Tibial artery (tissue), 4 donors: ENCODE results near the gene NOB1.
"Not testable (repeated sequence)": the region's sequence is repeated elsewhere in the genome, so short reads cannot be mapped to it uniquely, and the experiment has no call there.

Source experiments
- DNase-seq, 2 donors: peaks; one replicate each; pipeline ENCODE4 v3.0.0-alpha.2; 2019
- H3K27ac ChIP-seq, 2 donors: fragments of 200-600 bp; sonication (generic) in 1 of 2; 1 replicate in 1 of 2; 2 replicates in 1 of 2; pipeline ENCODE4 v1.5.1; 2018 to 2019; ENCODE audit warnings: mild to moderate bottlenecking in 1 of 2
- H3K27me3 ChIP-seq, 2 donors: fragments of 200-600 bp; sonication (generic) in 1 of 2; one replicate each; pipeline versions ENCODE4 v1.5.1 to v1.6.0; 2016 to 2019
- H3K36me3 ChIP-seq, 3 donors: fragments of 200-600 bp; sonication (generic) in 2 of 3; one replicate each; pipeline ENCODE4 v1.5.1; 2016 to 2019; ENCODE audit warnings: mild to moderate bottlenecking in 2 of 3
- H3K4me1 ChIP-seq, 4 donors: fragments of 200-600 bp; sonication (generic) in 2 of 4; 1 replicate in 3 of 4; 2 replicates in 1 of 4; pipeline ENCODE4 v1.5.1; 2016 to 2019
- H3K4me3 ChIP-seq, 2 donors: fragments of 200-600 bp; sonication (generic) in 1 of 2; 1 replicate in 1 of 2; 2 replicates in 1 of 2; pipeline ENCODE4 v1.5.1; 2018 to 2019; ENCODE audit warnings: mild to moderate bottlenecking in 2 of 2
- H3K9me3 ChIP-seq, 3 donors: fragments of 200-600 bp; sonication (generic) in 1 of 3; one replicate each; pipeline ENCODE4 v1.5.1; 2016 to 2019
- CTCF ChIP-seq, 2 experiments: fragments of 200-600 bp in 1 of 2; fragments of 450-650 bp in 1 of 2; IDR thresholded peaks; one replicate each; pipeline ENCODE4 v1.5.1; 2017 to 2019; ENCODE audit warnings: antibody characterized with exemption in 2 of 2, mild to moderate bottlenecking in 1 of 2, moderate library complexity in 1 of 2
- intact Hi-C: fragments of 100-400 bp; cut with DNase I; formaldehyde crosslinking; loops from one replicate; pipeline ENCODE4 v1.15.0; 2023; ENCODE audit warnings: low total_unique reads

Gene NOB1

GRCh38 chr16:69745232-69745612, 9.5 kb downstream of the NOB1 start:
- Histone ChIP-seq H3K27me3 (no peaks in the 10 kb centered on the region), H3K9me3 (no peaks in the 10 kb centered on the region), H3K4me1 (no peaks in the 10 kb centered on the region), H3K36me3 (peaks cover 69 to 100% (median 87%) of the 10 kb centered on the region in 3 donors), H3K27ac (no peak overlapping the region), H3K4me3 (no peak overlapping the region)
- no peak for DNase-seq
- TF ChIP-seq CTCF (IDR thresholded peaks at IDR 0.05): no peak
- intact Hi-C loops: no loop called here

GRCh38 chr16:69744363-69745231, 10.1 kb downstream of the NOB1 start:
- DNase-seq: no peak
- TF ChIP-seq CTCF (IDR thresholded peaks at IDR 0.05): no peak
- Histone ChIP-seq H3K4me1 (no peaks in the 10 kb centered on the region), H3K36me3 (peaks cover 63 to 100% (median 82%) of the 10 kb centered on the region in 3 donors), H3K27me3 (no peaks in the 10 kb centered on the region), H3K4me3 (no peak overlapping the region), H3K27ac (no peak overlapping the region), H3K9me3 (no peaks in the 10 kb centered on the region)
- intact Hi-C loops: no loop called here

GRCh38 chr16:69741951-69742904, 12.5 kb downstream of the NOB1 start:
- Histone ChIP-seq H3K4me1 (no peaks in the 10 kb centered on the region), H3K9me3 (no peaks in the 10 kb centered on the region), H3K36me3 (peaks cover 40 to 77% (median 58%) of the 10 kb centered on the region in 3 donors), H3K27ac (peak overlapping the region in 1 of 2 donors; percentile 10), H3K4me3 (no peak overlapping the region), H3K27me3 (no peaks in the 10 kb centered on the region)
- intact Hi-C loops: no loop called here
- TF ChIP-seq CTCF (IDR thresholded peaks at IDR 0.05): no peak
- peak; percentile 76 to 78 for DNase-seq

GRCh38 chr16:69741519-69741918, 13.2 kb downstream of the NOB1 start:
- no peak for TF ChIP-seq CTCF (IDR thresholded peaks at IDR 0.05)
- H3K4me3 ChIP-seq: no peak overlapping the region
- H3K27ac ChIP-seq: peak overlapping the region in 1 of 2 donors; percentile 10

GRCh38 chr16:69732101-69732500, 22.6 kb downstream of the NOB1 start:
- intact Hi-C loops: no loop called here
- H3K4me3 ChIP-seq: no peak overlapping the region
- no peak for DNase-seq
- no peaks in the 10 kb centered on the region for H3K36me3 ChIP-seq
- peaks cover 0 to 14% (median 5%) of the 10 kb centered on the region in 4 donors for H3K4me1 ChIP-seq
- no peak for TF ChIP-seq CTCF (IDR thresholded peaks at IDR 0.05)
- H3K27me3 ChIP-seq: no peaks in the 10 kb centered on the region
- no peak overlapping the region for H3K27ac ChIP-seq
- no peaks in the 10 kb centered on the region for H3K9me3 ChIP-seq

More at GRCh38 chr16:69741519-69741918, 13.2 kb downstream of the NOB1 start:
- Histone ChIP-seq H3K36me3 (peaks cover 33 to 70% (median 53%) of the 10 kb centered on the region in 3 donors), H3K9me3 (no peaks in the 10 kb centered on the region), H3K27me3 (no peaks in the 10 kb centered on the region), H3K4me1 (no peaks in the 10 kb centered on the region)
- intact Hi-C loops: no loop called here
- DNase-seq: no peak

- H3K27me3 ChIP-seq, H3K9me3 ChIP-seq, H3K4me3 ChIP-seq, DNase-seq, H3K27ac ChIP-seq, intact Hi-C loops, H3K36me3 ChIP-seq: not testable (repeated sequence)
- peaks cover 0 to 17% (median 8%) of the 10 kb centered on the region in 4 donors for H3K4me1 ChIP-seq
These were observed 23.4 kb downstream of the NOB1 start for GRCh38 chr16:69731280-69731679.

- H3K27me3 ChIP-seq, H3K4me3 ChIP-seq, H3K9me3 ChIP-seq, H3K36me3 ChIP-seq, DNase-seq, intact Hi-C loops: not testable (repeated sequence)
- H3K4me1 ChIP-seq: peaks cover 0 to 37% (median 14%) of the 10 kb centered on the region in 4 donors
- peak overlapping the region in 1 of 2 donors; percentile 84 for H3K27ac ChIP-seq
These were observed 25.7 kb downstream of the NOB1 start for GRCh38 chr16:69729030-69729429.
